ENCODE measurements around the gene MEX3D. TPM values are rescaled to one million over a fixed set of nuclear protein-coding genes. Genes with fewer than 3 reads are reported as not detected.
A peak's percentile ranks its signal among the peaks of the same experiment; 100 is the strongest.

The MEX3D gene
- total RNA-seq: 15.9 and 16.1 TPM in 2 replicates

DNA sequence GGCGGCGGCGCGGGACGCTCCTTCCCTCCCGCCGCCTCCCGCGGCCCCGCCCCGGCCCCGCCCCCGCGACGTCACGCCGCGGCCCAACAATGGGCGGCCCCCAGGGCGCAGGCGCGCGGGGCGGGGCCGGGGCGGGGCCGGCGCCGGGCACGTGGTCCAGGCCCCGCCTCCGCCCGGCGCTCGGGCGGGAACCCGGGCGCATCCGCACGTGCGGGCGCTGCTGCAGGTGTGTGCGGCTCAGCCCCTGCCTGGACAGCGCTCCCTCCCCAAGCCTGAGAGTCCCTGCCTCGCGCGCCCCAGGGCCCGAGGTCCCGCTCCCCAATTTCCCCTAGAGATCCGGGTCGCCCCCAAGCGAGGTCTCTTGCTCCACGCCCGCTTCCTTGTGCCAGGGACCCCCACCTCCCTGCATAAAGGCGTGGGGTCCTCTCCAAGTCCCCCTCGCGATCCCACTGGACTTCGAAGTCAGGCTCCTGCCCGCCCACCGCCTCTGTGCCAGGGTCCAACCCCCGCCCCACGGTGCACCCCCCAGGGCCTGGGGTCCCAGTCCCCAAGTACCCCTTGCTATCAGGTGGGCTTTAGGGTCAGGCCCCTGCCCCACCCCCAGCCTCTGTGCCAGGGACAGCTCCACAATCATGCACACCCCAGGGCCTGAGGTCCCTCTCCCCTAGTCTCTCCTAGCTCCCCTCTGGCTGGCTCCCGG, at the start of gene MEX3D:
TSS of gene MEX3D (minus strand) at position 6 of the 700 bp plus-strand sequence. CDS start 267 bp downstream, outside the sequence.
- H3K27ac Mint-ChIP-seq: peak within 1 kb of the TSS; percentile 71
- peaks cover 2% of the 10 kb centered on the region for H3K36me3 Mint-ChIP-seq (ENCODE audit: low read depth)

DNA sequence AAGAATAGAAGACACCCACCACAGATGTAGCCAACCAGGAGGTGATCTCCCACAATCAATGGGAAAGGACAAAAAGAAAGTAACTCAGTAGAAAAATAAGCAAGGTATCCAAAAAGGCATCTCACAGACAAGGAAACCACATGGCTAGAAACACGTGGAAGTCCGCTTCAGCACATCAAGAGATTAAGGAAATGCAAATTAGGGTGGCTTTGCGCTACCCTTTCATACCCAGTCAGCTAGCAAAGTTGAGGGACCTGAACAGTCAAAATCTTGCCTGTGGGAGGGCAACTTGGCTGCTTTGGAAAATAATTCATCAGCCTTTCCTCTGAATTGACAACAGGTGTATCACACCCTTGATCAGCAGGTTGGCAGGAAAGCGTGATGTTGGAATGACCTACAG, 48.8 kb upstream of the MEX3D start:
- Mint-ChIP-seq H3K4me3 (no peak overlapping the region), H3K27ac (peak overlapping the region; percentile 81), H3K9me3 (no peaks in the 10 kb centered on the region), H3K27me3 (no peaks in the 10 kb centered on the region), H3K36me3 (ENCODE audit: low read depth) (peaks cover 43% of the 10 kb centered on the region), H3K4me1 (peaks cover 10% of the 10 kb centered on the region)
- DNase-seq: no peak
- intact Hi-C loops (cut with micrococcal nuclease): no loop called here

More for the DNA sequence above, at the start of gene MEX3D:
- intact Hi-C loops (cut with micrococcal nuclease): no loop called here
- Mint-ChIP-seq H3K4me1 (peaks cover 5% of the 10 kb centered on the region), H3K4me3 (peak within 1 kb of the TSS; percentile 55), H3K27me3 (peaks cover 15% of the 10 kb centered on the region), H3K9me3 (no peaks in the 10 kb centered on the region)
- peak; percentile 93 for DNase-seq

DNA sequence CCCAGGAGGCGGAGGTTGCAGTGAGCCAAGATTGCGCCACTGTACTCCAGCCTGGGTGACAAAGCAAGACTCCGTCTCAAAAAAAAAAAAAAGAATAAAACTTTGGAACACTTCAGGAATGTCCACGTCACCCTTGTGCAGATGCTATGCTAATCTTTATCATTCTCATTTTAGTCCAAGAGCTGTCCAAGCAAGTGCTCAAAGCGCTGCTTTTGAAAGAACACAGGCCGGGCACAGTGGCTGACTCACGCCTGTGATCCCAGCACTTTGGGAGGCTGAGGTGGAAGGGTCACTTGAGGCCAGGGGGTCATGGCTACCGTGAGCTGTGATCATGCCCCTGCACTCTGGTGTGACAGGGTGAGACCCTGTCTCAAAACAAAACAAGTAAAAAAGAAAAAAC, 48.3 kb upstream of the MEX3D start:
- peaks cover 10% of the 10 kb centered on the region for H3K4me1 Mint-ChIP-seq
- H3K27me3 Mint-ChIP-seq: no peaks in the 10 kb centered on the region
- H3K9me3 Mint-ChIP-seq: no peaks in the 10 kb centered on the region
- no peak overlapping the region for H3K4me3 Mint-ChIP-seq
- peak overlapping the region; percentile 63 for H3K27ac Mint-ChIP-seq
- DNase-seq: no peak
- H3K36me3 Mint-ChIP-seq (ENCODE audit: low read depth): peaks cover 44% of the 10 kb centered on the region
- intact Hi-C loops (cut with micrococcal nuclease): no loop called here

DNA sequence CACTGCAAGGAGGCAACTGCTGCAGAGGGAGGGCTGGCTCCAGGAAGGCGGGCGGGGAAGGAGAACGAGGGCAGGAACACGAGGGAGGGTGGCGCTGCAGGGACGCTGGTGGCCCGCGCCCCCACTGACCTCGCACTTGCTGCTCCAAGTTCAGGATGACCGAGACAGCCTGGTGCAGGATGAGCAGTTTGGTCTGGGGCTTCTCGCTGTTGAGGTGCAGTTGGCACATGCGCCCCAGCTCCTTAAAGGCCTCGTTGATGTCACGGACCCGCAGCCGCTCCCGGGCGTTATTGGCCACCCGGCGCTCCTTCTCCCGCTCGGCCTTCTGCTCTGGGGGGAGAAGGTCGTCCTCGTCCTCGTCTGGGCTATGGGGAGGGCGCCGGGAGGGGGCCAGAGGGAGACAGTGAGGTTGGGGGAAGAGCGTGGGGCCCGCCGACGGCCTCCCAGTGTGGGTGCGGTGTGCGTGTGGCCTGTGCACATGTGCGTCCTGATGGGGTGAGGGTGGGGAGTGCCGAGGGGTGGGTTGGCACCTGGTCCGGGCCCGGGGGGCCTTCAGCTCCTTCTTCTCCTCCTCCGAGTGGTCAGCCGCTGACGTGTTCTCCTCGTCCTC, 47.1 kb upstream of the MEX3D start:
- Mint-ChIP-seq H3K9me3 (no peaks in the 10 kb centered on the region), H3K27me3 (no peaks in the 10 kb centered on the region), H3K4me1 (peaks cover 10% of the 10 kb centered on the region), H3K4me3 (no peak overlapping the region), H3K27ac (no peak overlapping the region), H3K36me3 (ENCODE audit: low read depth) (peaks cover 50% of the 10 kb centered on the region)
- intact Hi-C loops (cut with micrococcal nuclease): no loop called here
- DNase-seq: no peak

DNA sequence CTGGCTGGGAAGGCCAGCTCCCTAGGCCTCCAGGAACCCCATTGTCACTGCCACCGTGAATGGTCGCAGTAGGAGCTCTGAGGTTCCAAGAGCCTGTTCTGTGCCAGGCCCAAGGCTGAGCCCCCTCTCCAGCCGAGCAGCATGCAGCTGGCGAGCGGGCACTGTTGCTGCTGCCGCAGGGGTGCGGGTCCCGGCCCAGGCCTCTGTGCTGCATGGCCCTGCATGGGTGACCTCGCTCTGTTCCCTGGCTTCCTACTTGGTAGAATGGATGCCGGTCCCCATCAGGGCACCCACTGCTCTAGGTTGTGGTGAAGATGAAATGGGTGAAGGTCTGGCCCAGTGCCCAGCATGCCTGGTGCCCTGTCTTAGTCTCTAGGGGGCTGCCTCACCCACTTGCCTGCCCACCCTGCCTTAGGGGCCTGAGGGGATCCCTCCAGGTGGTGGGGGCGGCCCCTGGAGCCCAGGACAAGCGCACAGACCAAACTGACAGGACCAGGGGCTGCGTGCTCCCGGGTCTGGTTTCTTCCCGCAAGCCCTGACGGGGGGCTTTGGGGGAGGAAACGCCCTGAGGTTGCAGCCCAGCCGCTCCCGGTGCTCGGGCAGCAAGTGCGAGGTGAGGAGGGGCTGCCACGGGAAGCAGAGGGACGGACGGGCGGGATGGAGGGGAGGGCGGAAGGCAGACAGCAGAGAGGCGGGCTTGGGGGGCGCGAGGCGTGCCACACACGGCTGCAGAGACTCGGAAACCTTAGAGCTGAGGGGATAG, 45.9 kb upstream of the MEX3D start:
- Mint-ChIP-seq H3K4me3 (no peak overlapping the region), H3K27ac (no peak overlapping the region), H3K36me3 (ENCODE audit: low read depth) (peaks cover 55% of the 10 kb centered on the region), H3K4me1 (peaks cover 15% of the 10 kb centered on the region), H3K9me3 (no peaks in the 10 kb centered on the region), H3K27me3 (no peaks in the 10 kb centered on the region)
- no peak for DNase-seq
- intact Hi-C loops (cut with micrococcal nuclease): no loop called here

DNA sequence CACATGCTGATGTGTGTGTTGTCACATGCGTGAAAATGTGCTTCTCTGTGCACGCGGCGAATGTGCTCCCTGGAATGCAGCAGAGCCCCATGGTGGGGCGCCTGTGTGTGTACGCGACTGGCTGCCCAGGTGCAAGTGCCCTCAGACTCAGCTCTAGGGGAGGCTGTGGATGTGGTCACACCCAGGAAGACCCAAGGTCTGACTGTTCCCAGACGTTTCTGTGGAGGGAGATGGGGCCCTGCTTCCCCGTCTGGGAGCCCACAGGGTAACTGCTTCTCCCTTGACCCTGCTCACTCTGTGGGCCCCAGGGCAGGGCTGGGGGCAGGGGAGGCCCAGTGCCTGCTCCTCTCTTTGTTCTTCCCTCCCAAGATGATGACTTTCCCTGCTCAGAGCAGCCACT, 45.0 kb upstream of the MEX3D start:
- Mint-ChIP-seq H3K9me3 (no peaks in the 10 kb centered on the region), H3K36me3 (ENCODE audit: low read depth) (peaks cover 51% of the 10 kb centered on the region), H3K4me1 (peaks cover 17% of the 10 kb centered on the region), H3K4me3 (no peak overlapping the region), H3K27ac (no peak overlapping the region), H3K27me3 (no peaks in the 10 kb centered on the region)
- intact Hi-C loops (cut with micrococcal nuclease): no loop called here
- DNase-seq: no peak

DNA sequence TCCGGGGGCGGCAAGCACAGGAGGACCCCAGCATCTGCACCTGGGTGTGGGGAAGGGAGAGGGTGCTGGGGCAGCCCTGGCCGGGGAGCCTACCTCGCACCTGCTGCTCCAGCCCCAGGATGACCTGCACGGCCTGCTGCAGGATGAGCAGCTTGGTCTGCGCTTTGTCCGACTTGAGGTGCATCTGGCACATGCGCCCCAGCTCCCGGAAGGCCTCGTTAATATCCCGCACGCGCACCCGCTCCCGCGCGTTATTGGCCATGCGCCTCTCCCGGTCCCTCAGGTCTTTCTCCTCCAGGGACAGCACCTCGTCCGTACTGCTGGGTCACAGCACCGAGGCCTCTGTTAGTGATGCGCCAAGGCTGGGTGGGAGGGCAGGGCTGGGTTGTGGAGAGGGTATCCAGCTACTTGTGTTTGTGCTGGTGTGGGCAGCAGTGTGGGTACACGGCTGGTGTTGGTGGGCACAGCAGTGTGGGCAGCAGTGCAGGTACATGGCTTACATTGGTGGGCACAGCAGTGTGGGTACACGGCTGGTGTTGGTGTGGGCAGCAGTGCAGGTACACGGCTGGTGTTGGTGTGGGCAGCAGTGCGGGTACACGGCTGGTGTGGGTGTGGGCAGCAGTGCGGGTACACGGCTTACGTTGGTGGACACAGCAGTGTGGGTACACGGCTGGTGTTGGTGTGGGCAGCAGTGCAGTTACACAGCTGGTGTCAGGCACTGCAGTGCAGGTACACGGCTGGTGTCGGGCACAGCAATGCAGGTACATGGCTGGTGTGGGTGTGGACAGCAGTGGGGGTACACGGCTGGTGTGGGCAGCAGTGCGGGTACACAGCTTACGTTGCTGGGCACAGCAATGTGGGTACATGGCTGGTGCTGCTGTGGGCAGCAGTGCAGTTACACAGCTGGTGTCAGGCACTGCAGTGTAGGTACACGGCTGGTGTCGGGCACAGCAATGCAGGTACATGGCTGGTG, 44.3 kb upstream of the MEX3D start:
- no peak overlapping the region for H3K27ac Mint-ChIP-seq
- H3K4me3 Mint-ChIP-seq: no peak overlapping the region
- H3K36me3 Mint-ChIP-seq (ENCODE audit: low read depth): peaks cover 48% of the 10 kb centered on the region
- intact Hi-C loops (cut with micrococcal nuclease): no loop called here
- no peak for DNase-seq
- H3K9me3 Mint-ChIP-seq: no peaks in the 10 kb centered on the region
- no peaks in the 10 kb centered on the region for H3K27me3 Mint-ChIP-seq
- peaks cover 14% of the 10 kb centered on the region for H3K4me1 Mint-ChIP-seq

DNA sequence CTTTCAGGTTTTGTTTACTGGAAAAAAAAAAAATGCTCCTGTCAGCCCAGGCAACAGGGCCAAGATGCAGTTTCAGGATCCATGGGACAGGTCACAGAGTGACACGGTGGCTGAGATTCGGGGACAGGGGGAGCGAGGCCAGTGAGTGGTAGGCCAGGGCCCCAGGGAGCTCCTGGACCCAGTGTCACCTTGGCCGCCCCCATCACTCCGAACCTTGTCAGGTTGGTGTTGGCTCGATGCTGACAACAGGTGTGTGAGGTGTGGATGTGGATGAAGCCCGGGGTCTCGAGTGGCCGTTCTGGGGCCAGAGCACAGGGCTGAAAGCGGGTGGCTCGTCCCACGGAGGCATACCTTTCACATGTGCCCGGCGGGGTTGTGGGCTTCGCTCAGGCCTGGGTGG, 43.2 kb upstream of the MEX3D start:
- peaks cover 12% of the 10 kb centered on the region for H3K4me1 Mint-ChIP-seq
- intact Hi-C loops (cut with micrococcal nuclease): no loop called here
- no peaks in the 10 kb centered on the region for H3K9me3 Mint-ChIP-seq
- no peak for DNase-seq
- no peaks in the 10 kb centered on the region for H3K27me3 Mint-ChIP-seq
- no peak overlapping the region for H3K4me3 Mint-ChIP-seq
- no peak overlapping the region for H3K27ac Mint-ChIP-seq
- peaks cover 40% of the 10 kb centered on the region for H3K36me3 Mint-ChIP-seq (ENCODE audit: low read depth)

DNA sequence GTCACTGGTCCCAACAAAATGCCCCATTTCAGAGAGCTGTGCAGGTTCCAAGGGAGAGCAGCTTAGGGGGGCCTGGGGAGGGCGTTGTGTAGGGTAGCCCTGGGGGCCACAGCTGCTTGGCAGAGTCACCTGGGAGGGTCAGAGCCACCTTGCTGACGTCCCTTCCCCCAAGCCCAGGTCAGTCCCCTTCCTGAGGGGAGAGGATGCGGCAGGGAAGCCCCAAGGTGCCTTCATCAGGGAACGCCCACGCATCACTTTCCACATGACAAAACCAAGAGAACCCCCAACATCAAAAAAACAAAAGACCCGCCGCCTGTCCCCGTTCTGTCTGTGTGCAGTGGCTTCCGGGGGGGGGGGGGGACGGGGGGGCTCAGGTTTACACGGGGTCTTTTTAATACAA, 42.5 kb upstream of the MEX3D start:
- H3K27me3 Mint-ChIP-seq: no peaks in the 10 kb centered on the region

DNA sequence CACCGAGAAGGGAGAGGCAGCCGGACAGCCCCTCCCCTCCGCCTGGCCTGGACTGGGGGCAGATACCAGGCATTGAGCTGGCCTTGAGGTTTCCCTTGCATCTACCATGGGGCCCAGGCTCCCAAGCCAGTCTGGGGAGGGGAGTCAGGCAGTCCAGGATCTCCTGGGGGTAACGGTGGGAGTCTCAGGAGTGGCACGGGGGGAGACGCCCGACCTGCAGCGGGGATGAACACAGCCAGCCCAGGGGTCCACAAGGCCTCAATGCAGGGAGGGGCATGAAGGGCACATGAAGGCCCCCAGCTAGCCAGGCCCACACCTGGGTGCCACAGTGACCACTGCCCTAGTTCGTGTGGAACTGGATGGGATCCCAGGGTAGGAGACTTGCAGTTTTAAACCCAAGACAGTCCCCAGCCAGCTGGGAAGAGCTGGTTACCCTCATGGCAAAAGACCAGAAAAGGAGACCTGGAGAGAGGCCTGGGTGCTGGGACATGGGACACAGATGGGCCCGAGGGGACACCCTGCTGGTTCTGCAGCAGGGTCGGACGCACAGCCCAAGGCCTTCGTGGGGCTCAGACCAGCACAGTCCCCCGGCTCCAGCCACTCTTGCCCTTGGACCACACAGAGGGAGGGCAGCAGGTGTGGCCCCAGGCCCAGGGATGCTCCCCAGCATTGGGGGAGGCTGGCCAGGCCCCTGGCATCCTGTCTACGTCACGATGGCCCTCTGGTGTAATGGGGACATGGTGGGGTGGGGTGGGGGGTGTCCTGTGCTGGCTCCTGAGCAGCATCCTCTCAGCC, 41.8 kb upstream of the MEX3D start:
- intact Hi-C loops (cut with micrococcal nuclease): loop anchor here (5.0 kb wide), 1 partner anchor 62 kb away; no protein-coding TSS in a partner anchor
- Mint-ChIP-seq H3K36me3 (ENCODE audit: low read depth) (peaks cover 30% of the 10 kb centered on the region), H3K9me3 (no peaks in the 10 kb centered on the region), H3K4me1 (peaks cover 18% of the 10 kb centered on the region), H3K27ac (no peak overlapping the region), H3K4me3 (peak overlapping the region; percentile 52), H3K27me3 (no peaks in the 10 kb centered on the region)
- no peak for DNase-seq

More for the DNA sequence above, 42.5 kb upstream of the MEX3D start:
- intact Hi-C loops (cut with micrococcal nuclease): no loop called here
- Mint-ChIP-seq H3K9me3 (no peaks in the 10 kb centered on the region), H3K4me3 (no peak overlapping the region), H3K4me1 (peaks cover 16% of the 10 kb centered on the region), H3K27ac (no peak overlapping the region), H3K36me3 (ENCODE audit: low read depth) (peaks cover 35% of the 10 kb centered on the region)
- no peak for DNase-seq

DNA sequence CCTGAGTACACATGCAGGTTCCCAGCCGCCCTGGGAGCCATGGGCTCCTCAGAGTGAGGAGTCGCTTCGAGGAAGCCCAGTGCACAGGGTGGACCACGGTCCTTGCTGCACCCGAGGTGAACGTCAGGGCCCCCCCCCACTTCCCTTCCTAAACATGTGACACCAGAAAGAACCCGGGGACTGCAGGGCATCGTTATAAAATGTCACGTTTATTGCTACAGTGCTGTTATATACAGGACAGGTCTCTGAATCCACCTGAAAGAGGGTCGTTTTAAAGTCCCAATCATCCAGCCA, 40.9 kb upstream of the MEX3D start:
- Mint-ChIP-seq H3K27ac (no peak overlapping the region), H3K36me3 (ENCODE audit: low read depth) (peaks cover 24% of the 10 kb centered on the region), H3K4me1 (peaks cover 19% of the 10 kb centered on the region), H3K9me3 (no peaks in the 10 kb centered on the region), H3K27me3 (no peaks in the 10 kb centered on the region), H3K4me3 (peak overlapping the region; percentile 32)
- DNase-seq: no peak
- intact Hi-C loops (cut with micrococcal nuclease): loop anchor here (5.0 kb wide), 1 partner anchor 63 kb away; no protein-coding TSS in a partner anchor

DNA sequence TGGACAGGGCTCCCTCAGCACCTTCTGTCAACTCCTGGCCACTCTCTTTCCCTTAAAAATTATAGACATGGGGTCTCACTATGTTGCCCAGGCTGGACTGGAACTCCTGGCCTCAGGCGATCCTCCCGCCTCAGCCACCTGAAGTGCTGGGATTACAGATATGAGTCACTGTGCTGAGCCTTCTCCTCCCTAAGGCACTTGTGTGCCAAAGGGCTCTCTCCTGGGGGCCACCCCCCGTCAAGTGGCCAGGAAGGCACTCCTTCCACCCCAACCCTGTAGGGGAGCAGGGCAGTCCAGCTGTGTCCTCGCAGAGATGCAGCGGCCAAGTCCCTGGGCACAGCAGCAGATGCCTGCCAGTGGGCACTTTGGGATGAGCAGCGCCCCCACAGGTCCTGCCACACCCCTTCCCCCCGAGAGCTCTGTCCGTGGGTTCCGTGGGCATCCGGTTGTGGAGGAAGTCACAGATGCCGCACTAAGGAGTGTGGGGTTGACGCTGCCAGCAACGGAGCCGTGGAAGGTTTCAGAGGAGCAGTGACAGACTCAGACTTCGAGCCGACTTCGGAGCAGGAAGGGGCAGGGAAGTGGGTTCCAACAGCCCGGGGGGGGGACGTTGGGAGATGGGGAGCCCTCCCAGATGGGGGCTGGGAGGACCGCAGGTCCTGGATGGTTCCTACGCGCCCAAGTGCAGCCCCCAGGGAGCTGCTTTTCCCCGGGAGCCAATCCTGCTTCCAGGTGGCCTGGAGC, 40.4 kb upstream of the MEX3D start:
- intact Hi-C loops (cut with micrococcal nuclease): loop anchor here (5.0 kb wide), 1 partner anchor 64 kb away; no protein-coding TSS in a partner anchor
- H3K4me3 Mint-ChIP-seq: peak overlapping the region; percentile 43

More for the DNA sequence above, 40.4 kb upstream of the MEX3D start:
- Mint-ChIP-seq H3K27ac (no peak overlapping the region), H3K4me1 (peaks cover 19% of the 10 kb centered on the region), H3K36me3 (ENCODE audit: low read depth) (peaks cover 24% of the 10 kb centered on the region), H3K27me3 (no peaks in the 10 kb centered on the region), H3K9me3 (no peaks in the 10 kb centered on the region)
- DNase-seq: peak; percentile 73

Measured in activated CD4-positive, alpha-beta T cell treated with anti-CD3 and anti-CD28 coated beads, Interleukin-2, amount 10 ng/mL, durations not matched to agents 24 days and 14 days (primary cell).